ENCODE results near the gene IGFBPL1.

IGFBPL1 gene

GRCh38 chr9:38437193-38437823 lies 13.1 kb upstream of the IGFBPL1 start:
- no peak for TF ChIP-seq CTCF (IDR thresholded peaks at IDR 0.05; ENCODE audit: insufficient read depth, missing control alignments)
- FAIRE-seq (no peak), DNase-seq (ENCODE audit: insufficient read length, low spot score) (no peak)

- TF ChIP-seq CTCF (IDR thresholded peaks at IDR 0.05; ENCODE audit: insufficient read depth, missing control alignments) = no peak
- FAIRE-seq (no peak), DNase-seq (ENCODE audit: insufficient read length, low spot score) (no peak)
These were observed 12.5 kb upstream of the IGFBPL1 start for GRCh38 chr9:38436708-38437107.

- DNase-seq (ENCODE audit: insufficient read length, low spot score) (no peak), FAIRE-seq (no peak)
- no peak for TF ChIP-seq CTCF (IDR thresholded peaks at IDR 0.05; ENCODE audit: insufficient read depth, missing control alignments)
These were observed 11.3 kb upstream of the IGFBPL1 start for GRCh38 chr9:38435521-38435920.

- TF ChIP-seq CTCF (IDR thresholded peaks at IDR 0.05; ENCODE audit: insufficient read depth, missing control alignments) = no peak
- FAIRE-seq = no peak
These were observed 10.6 kb upstream of the IGFBPL1 start for GRCh38 chr9:38434853-38435252.

GRCh38 chr9:38434365-38434764 lies 10.1 kb upstream of the IGFBPL1 start:
- TF ChIP-seq CTCF (IDR thresholded peaks at IDR 0.05; ENCODE audit: insufficient read depth, missing control alignments) = no peak
- no peak for DNase-seq (ENCODE audit: insufficient read length, low spot score)
- no peak for FAIRE-seq

More at GRCh38 chr9:38434853-38435252, 10.6 kb upstream of the IGFBPL1 start:
- DNase-seq (ENCODE audit: insufficient read length, low spot score) = no peak

- DNase-seq (ENCODE audit: insufficient read length, low spot score) (no peak), FAIRE-seq (no peak)
- TF ChIP-seq CTCF (IDR thresholded peaks at IDR 0.05; ENCODE audit: insufficient read depth, missing control alignments) = peak; percentile 64
These were observed 8.8 kb upstream of the IGFBPL1 start for GRCh38 chr9:38432922-38433510.

- FAIRE-seq (no peak), DNase-seq (ENCODE audit: insufficient read length, low spot score) (no peak)
- no peak for TF ChIP-seq CTCF (IDR thresholded peaks at IDR 0.05; ENCODE audit: insufficient read depth, missing control alignments)
These were observed 6.9 kb upstream of the IGFBPL1 start for GRCh38 chr9:38431116-38431515.
